Endometrial microvascular endothelial cells (primary cell): ENCODE data around the gene GPER1. TPM values are rescaled to one million over a fixed set of nuclear protein-coding genes. Genes with fewer than 3 reads are reported as not detected.

Experiments
- in situ Hi-C: cut with HindIII; loops from 2 replicates; pipeline ENCODE4 v1.10.0; 2017; ENCODE audit warnings: low sequenced_read_pairs, low pct_unique_long_range_greater_than_20kb; ENCODE audit errors: inconsistent ontology term
- total RNA-seq: library from RNA; depleted of rRNA; stranded (reverse); fragments of >200 nt; gene quantifications from one replicate; pipeline ENCODE4 v1.2.3, GENCODE V29; 2015; ENCODE audit errors: inconsistent ontology term

Gene GPER1
- total RNA-seq, 1 donor from 2014 or later: 0.28 TPM

GRCh38 chr7:1081931-1082401, 5.9 kb upstream of the GPER1 start:
- in situ Hi-C loops: no loop called here

- in situ Hi-C loops: no loop called here
Measured at GRCh38 chr7:1083729-1084657, 3.9 kb upstream of the GPER1 start.

- in situ Hi-C loops: no loop called here
Measured at GRCh38 chr7:1085266-1085665, 2.6 kb upstream of the GPER1 start.

GRCh38 chr7:1085910-1086421, 1.9 kb upstream of the GPER1 start:
- in situ Hi-C loops: no loop called here

- in situ Hi-C loops: no loop called here
Measured at GRCh38 chr7:1086588-1087464, 1.1 kb upstream of the GPER1 start.

GRCh38 chr7:1087465-1087814, 473 bp upstream of the GPER1 start:
- in situ Hi-C loops: no loop called here

GRCh38 chr7:1090236-1090635, 2.3 kb downstream of the GPER1 start:
- in situ Hi-C loops: no loop called here

- in situ Hi-C loops: no loop called here
Measured at GRCh38 chr7:1090686-1091643, 3.1 kb downstream of the GPER1 start.

- in situ Hi-C loops: no loop called here
Measured at GRCh38 chr7:1091644-1092027, 3.7 kb downstream of the GPER1 start.

- in situ Hi-C loops: no loop called here
Measured at GRCh38 chr7:1092161-1092632, 4.3 kb downstream of the GPER1 start.

GRCh38 chr7:1092806-1093501, 5.0 kb downstream of the GPER1 start:
- in situ Hi-C loops: no loop called here

- in situ Hi-C loops: no loop called here
Measured at GRCh38 chr7:1093502-1093843, 5.6 kb downstream of the GPER1 start.

- in situ Hi-C loops: no loop called here
Measured at GRCh38 chr7:1093916-1094508, 6.1 kb downstream of the GPER1 start.

GRCh38 chr7:1094870-1095269, 7.0 kb downstream of the GPER1 start:
- in situ Hi-C loops: no loop called here

GRCh38 chr7:1095621-1096155, 7.8 kb downstream of the GPER1 start:
- in situ Hi-C loops: no loop called here

- in situ Hi-C loops: no loop called here
Measured at GRCh38 chr7:1096156-1097119, 8.5 kb downstream of the GPER1 start.
